ENCODE results near the gene NSL1.
"Not testable (repeated sequence)": the region's sequence is repeated elsewhere in the genome, so short reads cannot be mapped to it uniquely, and the experiment has no call there.

Gene NSL1

DNA sequence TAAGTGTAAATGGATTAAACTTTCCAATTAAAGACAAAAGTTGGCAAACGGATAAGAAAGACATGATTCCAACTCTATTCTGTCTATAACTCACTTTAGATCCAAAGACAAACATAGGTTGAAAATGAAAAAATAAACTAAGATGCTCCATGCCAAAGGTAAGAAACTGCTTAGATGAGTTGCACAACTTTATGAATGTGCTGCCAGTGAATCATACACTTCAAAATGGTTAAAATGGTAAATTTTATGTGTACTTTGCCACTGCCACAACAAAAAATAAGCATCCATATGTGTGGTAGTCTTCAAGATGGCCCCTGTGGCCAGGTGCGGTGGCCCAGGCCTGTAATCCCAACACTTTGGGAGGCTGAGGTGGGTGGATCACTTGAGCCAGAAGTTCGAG, 45.0 kb downstream of the NSL1 start:
- no peak for DNase-seq

- no peak for DNase-seq
Measured at GRCh38 chr1:212745303-212745702, 46.3 kb downstream of the NSL1 start.

DNA sequence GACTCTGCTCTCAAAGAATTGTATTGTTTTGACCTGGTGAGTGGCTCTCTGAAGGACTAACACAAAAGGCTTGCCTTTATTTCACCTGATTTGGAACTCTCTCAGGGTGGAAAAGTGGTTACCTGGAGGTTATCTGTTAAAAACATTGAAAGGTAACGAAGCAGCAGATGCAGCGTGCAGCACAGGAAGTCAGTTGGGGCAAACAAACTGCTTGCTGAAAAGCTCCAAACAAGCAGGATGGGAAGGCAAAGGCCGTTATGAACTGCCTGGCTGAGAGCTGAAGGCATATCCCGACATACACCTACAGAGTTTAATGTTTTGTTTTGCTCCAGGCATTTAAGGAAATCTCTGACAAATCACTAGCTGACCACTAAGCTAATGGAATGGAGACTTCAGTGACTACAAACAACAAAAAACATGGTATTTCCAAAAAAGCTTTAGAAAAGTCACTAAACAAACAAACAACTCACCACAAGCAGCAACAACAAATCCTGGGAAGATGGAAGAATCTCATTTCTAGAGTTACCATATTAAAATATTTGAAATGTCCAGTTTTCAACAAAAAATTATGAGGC, 47.6 kb downstream of the NSL1 start:
- DNase-seq = no peak

DNA sequence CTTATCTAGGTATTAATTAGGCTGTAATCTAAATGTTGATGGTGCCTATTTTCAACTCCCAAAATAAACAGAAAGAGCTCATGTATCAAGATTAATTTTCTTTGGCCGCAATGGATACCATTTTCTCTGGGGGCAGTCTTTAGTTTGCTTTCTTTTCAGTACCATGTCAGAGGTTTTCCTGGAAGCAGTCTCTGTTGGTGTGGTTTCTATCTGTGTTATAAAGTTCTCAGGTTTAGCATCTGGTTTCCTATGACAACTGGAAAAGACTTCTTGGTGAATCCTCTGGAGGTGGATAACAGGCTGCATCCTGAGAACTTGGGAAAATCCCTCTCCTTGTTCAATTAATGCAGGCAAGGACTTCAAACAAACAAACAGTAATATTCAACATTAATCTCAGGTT, 53.2 kb downstream of the NSL1 start:
- DNase-seq = no peak

- DNase-seq = no peak
Measured at GRCh38 chr1:212737559-212737958, 54.0 kb downstream of the NSL1 start.

GRCh38 chr1:212733109-212733508, 58.5 kb downstream of the NSL1 start:
- DNase-seq = no peak

GRCh38 chr1:212731630-212732029, 59.9 kb downstream of the NSL1 start:
- DNase-seq = no peak

DNA sequence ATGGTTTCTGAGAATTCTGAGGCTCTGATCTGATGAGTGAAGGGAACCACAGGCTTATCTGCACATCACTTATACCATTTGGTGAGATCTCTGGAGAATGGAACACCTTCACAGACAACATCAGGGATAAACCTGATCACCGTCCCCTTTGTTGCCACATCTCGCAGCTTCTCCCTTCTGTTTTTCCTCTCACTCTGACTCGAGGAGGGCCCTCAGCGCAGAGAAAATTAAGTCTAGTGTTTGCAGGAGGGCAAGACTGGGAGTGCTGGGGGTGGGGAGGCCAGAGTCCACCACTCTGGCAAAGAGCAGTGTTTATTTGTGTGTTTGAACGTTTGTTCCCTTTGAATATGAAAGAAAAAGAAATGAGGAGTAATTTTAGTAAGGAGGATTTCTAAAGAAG, 63.0 kb downstream of the NSL1 start:
- no peak for DNase-seq

- no peak for DNase-seq
Measured at GRCh38 chr1:212727386-212728181, 64.0 kb downstream of the NSL1 start.

GRCh38 chr1:212724679-212725078, 66.9 kb downstream of the NSL1 start:
- not testable (repeated sequence) for DNase-seq

- DNase-seq = no peak
Measured at GRCh38 chr1:212722270-212722957, 69.2 kb downstream of the NSL1 start.

- DNase-seq = no peak
Measured at GRCh38 chr1:212721388-212722247, 70.0 kb downstream of the NSL1 start.

DNA sequence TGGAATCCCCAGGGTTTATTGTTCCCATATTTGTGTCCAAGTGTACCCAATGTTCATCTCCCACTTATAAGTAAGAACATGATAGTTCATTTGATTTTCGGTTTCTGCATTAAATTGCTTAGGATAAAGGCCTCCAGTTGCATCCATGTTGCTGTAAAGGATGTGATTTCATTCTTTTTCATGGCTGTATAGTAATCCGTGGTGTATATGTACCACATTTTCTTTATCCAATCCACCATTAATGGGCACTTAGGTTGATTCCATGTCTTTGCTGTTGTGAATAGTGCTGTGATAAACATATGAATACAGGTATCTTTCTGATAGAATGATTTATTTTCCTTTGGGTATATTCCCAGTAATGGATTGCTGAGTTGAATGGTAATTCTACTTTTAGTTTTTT, 71.9 kb downstream of the NSL1 start:
- DNase-seq = no peak

GRCh38 chr1:212718499-212718898, 73.1 kb downstream of the NSL1 start:
- no peak for DNase-seq

DNA sequence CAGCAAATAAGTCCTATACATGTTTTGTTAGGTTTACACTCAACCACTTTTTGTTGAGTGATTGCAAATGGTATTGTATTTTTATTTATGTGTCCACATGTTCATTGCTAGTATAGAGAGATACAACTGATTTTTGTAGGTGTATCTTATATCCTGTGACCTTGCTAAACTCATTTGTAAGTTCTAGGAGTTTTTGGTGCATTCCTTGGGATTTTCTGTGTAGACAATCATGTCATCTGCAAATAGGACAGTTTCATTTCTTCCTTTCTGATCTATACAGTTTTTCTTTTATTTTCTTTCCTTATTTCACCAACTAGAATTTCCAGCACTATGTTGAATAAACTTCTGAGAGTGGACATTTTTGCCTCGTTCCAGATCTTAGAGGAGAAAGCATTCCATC, 75.4 kb downstream of the NSL1 start:
- DNase-seq = no peak

DNA sequence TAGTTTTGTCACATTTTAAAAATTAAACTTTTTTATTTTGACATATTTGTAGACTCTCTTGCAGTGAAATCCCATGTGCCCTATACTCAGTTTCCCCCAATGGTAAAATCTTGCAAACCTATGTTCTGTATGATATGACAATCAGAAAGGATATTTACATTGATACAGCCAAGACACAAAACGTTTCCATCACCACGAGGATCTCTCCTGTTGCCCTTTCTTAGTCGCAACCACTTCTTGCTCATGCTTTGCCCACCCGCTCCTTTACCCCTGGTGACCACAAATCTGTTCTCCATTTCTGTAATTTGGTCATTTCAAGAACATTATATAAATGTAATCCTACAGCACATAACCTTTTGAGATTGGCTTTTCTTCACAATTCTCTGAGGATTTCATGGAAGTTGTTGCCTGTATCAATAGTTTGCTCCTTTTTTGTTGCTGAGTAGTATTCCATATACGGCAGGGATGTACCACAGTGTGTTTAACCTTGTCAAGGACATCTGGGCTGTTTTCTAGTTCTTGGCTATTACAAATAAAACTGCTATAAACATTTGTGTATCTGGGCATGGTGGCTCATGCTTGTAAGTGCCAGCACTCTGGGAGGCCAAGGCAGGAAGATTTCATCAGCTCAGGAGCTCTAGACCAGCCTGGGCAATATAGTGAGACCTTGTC, 78.0 kb downstream of the NSL1 start:
- DNase-seq = no peak

DNA sequence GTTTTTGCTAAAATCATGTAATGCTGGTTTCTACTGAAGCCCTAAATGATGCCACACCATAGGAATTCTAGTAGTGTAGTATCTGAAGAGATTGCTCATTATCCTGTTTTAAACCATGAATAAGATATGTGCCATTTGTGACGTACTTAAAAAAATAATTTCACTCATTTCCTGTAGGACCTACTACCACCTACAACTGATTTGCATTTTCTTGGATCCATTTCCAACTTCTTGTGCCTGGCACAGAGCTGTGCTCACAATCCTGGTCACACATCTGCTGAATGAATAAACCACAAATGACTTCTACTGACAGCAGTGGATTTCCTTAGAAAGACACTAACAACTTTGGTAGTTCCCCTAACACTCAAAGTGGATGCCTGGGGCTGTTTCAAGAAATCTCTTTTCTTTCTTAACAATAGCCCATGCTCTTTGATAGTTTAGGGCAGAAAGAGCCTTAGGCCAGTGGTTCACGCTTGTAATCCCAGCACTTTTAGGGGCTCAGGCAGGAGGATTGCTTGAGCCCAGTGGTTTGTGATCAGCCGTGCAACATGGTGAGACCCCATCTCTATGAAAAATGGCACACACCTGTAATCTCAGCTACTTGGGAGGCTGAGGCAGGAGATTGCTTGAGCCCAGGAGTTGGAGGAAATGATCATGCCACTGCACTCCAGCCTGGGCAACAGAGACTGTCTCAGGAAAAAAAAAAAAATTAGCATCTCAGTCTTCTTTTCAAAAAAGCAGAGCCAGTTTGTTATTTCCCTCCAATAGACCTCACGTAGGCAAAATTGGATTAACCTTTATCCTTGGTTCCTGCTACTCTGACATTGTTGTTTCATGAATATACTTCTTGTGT, 78.9 kb downstream of the NSL1 start:
- DNase-seq = no peak

DNA sequence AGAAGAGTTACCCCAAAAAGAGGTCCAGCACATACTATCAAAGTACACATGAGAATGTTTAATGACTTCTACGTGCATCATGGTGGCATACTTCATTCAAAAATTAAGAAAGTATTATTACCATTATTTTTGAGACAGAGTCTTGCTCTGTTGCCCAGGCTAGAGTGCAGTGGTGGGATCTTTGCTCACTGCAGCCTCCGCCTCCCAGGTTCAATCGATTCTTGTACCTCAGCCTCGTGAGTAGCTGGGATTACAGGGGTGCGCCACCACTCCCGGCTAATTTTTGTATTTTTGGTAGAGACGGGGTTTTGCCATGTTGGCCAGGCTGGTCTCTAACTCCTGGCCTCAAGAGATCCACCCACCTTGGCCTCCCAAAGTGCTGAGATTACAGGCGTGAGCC, 79.6 kb downstream of the NSL1 start:
- not testable (repeated sequence) for DNase-seq

- no peak for DNase-seq
Measured at GRCh38 chr1:212710566-212710965, 81.0 kb downstream of the NSL1 start.

- DNase-seq = no peak
Measured at GRCh38 chr1:212703991-212704564, 87.5 kb downstream of the NSL1 start.

DNA sequence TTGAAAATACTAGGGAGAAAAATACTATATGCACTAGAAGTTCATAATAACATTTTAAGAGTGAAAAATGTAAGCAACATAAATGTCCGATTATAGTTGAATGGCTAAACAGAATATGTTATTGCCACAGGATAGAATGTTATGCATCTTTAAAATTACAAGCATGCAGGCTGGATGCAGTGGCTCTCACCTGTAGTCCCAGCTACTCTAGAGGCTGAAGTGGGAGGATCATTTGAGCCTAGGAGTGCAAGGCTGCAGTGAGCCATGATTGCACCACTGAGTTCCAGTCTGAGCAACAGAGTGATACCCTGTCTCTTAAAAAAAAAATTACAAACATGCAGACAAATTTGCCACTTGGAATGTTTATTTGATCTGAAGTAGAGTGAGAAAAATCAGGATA, 88.9 kb downstream of the NSL1 start:
- DNase-seq = no peak

Data from NCI-H510A (cell line).